ENCODE results near the gene RNF128. TPM values are rescaled to one million over a fixed set of nuclear protein-coding genes. Genes with fewer than 3 reads are reported as not detected.

Gene RNF128, protein sequence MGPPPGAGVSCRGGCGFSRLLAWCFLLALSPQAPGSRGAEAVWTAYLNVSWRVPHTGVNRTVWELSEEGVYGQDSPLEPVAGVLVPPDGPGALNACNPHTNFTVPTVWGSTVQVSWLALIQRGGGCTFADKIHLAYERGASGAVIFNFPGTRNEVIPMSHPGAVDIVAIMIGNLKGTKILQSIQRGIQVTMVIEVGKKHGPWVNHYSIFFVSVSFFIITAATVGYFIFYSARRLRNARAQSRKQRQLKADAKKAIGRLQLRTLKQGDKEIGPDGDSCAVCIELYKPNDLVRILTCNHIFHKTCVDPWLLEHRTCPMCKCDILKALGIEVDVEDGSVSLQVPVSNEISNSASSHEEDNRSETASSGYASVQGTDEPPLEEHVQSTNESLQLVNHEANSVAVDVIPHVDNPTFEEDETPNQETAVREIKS
- not detected in 2 replicates for total RNA-seq (2014; rRNA removed; shearing (Covaris generic))

GRCh38 chrX:106726485-106727437 lies at the start of gene RNF128:
Gene RNF128 (plus strand): TSS chrX:106726701. CDS start chrX:106726914, 213 bp downstream.
- no peak for DNase-seq
- Histone ChIP-seq H3K27ac (no peak within 1 kb of the TSS), H3K4me3 (no peak within 1 kb of the TSS), H3K4me1 (no peaks in the 10 kb centered on the region), H3K36me3 (no peaks in the 10 kb centered on the region), H3K9me3 (replicated peaks) (no peaks in the 10 kb centered on the region), H3K27me3 (no peaks in the 10 kb centered on the region)

GRCh38 chrX:106680716-106681115 lies 45.8 kb upstream of the RNF128 start:
- no peak for DNase-seq
- no peaks in the 10 kb centered on the region for H3K36me3 ChIP-seq
- no peaks in the 10 kb centered on the region for H3K9me3 ChIP-seq (replicated peaks)
- no peak overlapping the region for H3K27ac ChIP-seq
- H3K4me1 ChIP-seq: no peaks in the 10 kb centered on the region
- no peak overlapping the region for H3K4me3 ChIP-seq
- no peaks in the 10 kb centered on the region for H3K27me3 ChIP-seq

- DNase-seq: no peak
- Histone ChIP-seq H3K27ac (no peak overlapping the region), H3K9me3 (replicated peaks) (no peaks in the 10 kb centered on the region), H3K4me3 (no peak overlapping the region), H3K4me1 (no peaks in the 10 kb centered on the region), H3K27me3 (no peaks in the 10 kb centered on the region), H3K36me3 (no peaks in the 10 kb centered on the region)
Measured at GRCh38 chrX:106684207-106684606, 42.3 kb upstream of the RNF128 start.

DNA sequence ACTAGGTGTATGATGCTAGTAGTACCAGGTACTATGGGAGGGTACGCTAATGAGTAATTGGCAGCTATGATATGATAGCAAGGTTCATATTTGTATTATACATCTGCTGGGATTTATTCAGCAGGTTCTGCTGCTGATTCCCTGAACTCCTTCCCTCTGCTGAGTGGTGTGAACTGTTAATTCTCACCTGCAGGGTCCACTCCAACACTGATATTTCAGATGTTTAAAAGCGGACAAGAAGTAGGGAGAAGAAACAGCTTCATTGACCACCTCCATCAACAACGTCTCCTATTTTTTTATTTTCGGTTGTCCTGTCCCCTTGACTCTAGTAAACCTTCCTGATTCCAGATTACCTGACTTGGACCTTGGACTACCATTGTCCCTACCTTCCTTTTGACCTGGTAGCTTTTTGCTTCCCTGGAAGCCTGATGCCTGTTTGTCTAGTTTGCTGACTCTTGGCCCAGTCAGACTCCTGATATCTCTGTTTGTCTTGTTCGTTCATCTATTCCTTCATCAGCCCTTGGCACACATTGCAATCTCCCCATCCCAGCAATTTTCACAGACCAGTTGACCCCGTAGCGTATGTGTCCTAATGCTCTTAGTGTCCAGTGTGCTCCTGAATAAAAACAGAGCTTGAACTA lies 34.0 kb upstream of the RNF128 start:
- Histone ChIP-seq H3K4me3 (no peak overlapping the region), H3K9me3 (replicated peaks) (no peaks in the 10 kb centered on the region), H3K27me3 (no peaks in the 10 kb centered on the region), H3K27ac (no peak overlapping the region), H3K36me3 (no peaks in the 10 kb centered on the region), H3K4me1 (no peaks in the 10 kb centered on the region)
- DNase-seq: no peak

- no peak overlapping the region for H3K4me3 ChIP-seq
- H3K4me1 ChIP-seq: no peaks in the 10 kb centered on the region
- no peaks in the 10 kb centered on the region for H3K27me3 ChIP-seq
- no peaks in the 10 kb centered on the region for H3K36me3 ChIP-seq
- no peaks in the 10 kb centered on the region for H3K9me3 ChIP-seq (replicated peaks)
- no peak for DNase-seq
- no peak overlapping the region for H3K27ac ChIP-seq
Measured at GRCh38 chrX:106696502-106696901, 30.0 kb upstream of the RNF128 start.

DNA sequence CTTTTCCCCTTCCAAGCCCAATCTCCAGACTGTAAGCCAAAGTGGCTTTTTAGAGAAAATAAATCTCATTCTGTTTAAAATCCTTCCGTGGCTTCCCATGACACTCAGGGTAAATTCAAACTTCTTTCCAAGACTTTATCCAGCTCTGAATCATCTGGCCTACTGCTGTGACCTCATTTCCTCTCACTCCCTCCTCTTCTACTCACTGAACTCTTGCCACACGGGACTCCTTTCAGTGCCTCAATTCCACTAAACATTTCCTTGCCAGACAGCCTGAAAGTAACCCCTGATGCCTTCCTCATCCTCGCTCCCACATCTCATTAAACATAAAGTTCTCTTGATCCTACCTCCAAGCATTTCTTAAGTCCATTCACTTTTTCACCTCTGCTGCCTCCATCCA lies 27.8 kb upstream of the RNF128 start:
- H3K36me3 ChIP-seq: no peaks in the 10 kb centered on the region
- H3K27me3 ChIP-seq: no peaks in the 10 kb centered on the region
- H3K9me3 ChIP-seq (replicated peaks): no peaks in the 10 kb centered on the region
- no peak overlapping the region for H3K27ac ChIP-seq
- DNase-seq: no peak
- no peaks in the 10 kb centered on the region for H3K4me1 ChIP-seq
- H3K4me3 ChIP-seq: no peak overlapping the region

GRCh38 chrX:106702636-106703035 lies 23.9 kb upstream of the RNF128 start:
- Histone ChIP-seq H3K4me1 (no peaks in the 10 kb centered on the region), H3K27me3 (no peaks in the 10 kb centered on the region), H3K36me3 (no peaks in the 10 kb centered on the region), H3K9me3 (replicated peaks) (no peaks in the 10 kb centered on the region), H3K27ac (no peak overlapping the region), H3K4me3 (no peak overlapping the region)
- DNase-seq: no peak

DNA sequence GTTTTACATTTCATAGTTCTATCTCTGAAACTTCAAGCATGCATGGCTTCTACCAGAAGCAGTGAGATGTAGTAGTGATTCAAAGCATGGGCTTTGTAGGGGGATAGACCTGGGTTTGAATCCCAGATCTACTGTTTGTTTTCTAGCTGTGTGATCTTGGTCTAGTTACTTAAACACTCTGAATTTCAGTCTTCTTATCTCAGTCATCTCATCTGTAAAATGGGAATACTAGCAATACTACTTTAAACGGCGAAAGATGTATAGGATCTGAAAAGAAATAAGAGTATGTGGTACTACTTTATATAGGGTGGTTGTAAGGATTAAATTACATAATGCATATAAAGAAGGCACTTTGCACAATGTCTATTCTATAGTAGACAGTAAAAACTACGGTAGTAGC lies 20.0 kb upstream of the RNF128 start:
- no peak overlapping the region for H3K27ac ChIP-seq
- DNase-seq: no peak
- no peaks in the 10 kb centered on the region for H3K27me3 ChIP-seq
- no peaks in the 10 kb centered on the region for H3K9me3 ChIP-seq (replicated peaks)
- no peaks in the 10 kb centered on the region for H3K4me1 ChIP-seq
- H3K4me3 ChIP-seq: no peak overlapping the region
- H3K36me3 ChIP-seq: no peaks in the 10 kb centered on the region

DNA sequence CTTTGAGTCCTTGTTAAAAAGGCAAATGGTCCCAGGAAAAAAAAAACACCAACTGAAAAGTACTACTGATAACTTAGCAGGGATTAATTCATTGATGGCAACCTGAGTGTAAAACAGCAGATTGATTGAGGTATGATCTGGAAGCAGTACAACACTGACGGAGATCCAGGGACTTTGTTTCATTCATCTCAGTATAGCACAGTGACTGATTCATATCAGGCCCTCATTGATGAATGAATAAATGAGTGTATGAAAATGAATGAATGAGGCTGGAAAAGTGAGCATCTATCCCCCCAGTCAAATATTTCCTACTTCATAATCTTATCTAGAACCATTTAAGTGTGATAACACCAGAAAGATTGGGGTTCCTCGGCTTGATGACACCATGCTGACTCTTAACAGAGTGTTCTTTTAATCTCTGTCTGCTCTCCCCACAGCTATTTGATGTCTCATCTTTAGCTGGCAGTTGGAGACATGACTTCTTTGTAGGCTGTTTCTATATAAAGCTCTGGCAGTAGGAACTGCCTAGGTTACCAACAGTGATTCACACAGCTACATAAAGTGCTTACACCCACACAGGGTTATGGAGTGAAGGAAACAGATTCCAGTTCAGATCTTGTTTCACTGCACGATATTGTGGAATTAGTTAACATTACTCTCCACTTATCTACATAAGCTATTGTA lies 18.6 kb upstream of the RNF128 start:
- Histone ChIP-seq H3K4me3 (no peak overlapping the region), H3K27ac (no peak overlapping the region), H3K9me3 (replicated peaks) (no peaks in the 10 kb centered on the region), H3K27me3 (no peaks in the 10 kb centered on the region), H3K4me1 (no peaks in the 10 kb centered on the region), H3K36me3 (no peaks in the 10 kb centered on the region)
- peak in 1 of 2 experiments; percentile 0 for DNase-seq

GRCh38 chrX:106710771-106711170 lies 15.7 kb upstream of the RNF128 start:
- H3K27me3 ChIP-seq: no peaks in the 10 kb centered on the region
- no peaks in the 10 kb centered on the region for H3K9me3 ChIP-seq (replicated peaks)
- H3K4me3 ChIP-seq: no peak overlapping the region
- no peak overlapping the region for H3K27ac ChIP-seq
- H3K4me1 ChIP-seq: no peaks in the 10 kb centered on the region
- DNase-seq: no peak
- H3K36me3 ChIP-seq: no peaks in the 10 kb centered on the region

DNA sequence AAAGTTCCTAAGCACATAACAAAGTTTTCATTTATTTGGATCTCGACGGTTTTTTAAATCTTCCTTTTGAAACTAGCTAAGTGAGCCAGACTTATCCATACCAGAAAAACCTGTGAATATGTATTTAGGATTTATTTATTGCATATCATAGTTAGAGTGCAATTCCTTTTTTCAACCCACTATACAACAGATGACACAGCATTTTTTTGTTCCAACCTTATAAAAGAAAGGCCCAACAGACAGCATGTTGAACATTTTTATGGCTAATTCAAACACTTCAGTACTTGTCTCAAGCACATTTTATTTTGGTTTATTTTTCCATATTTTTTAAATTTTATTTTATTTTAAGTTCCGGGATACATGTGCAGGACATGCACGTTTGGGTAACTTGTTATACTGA lies 15.1 kb upstream of the RNF128 start:
- no peak overlapping the region for H3K27ac ChIP-seq
- H3K4me1 ChIP-seq: no peaks in the 10 kb centered on the region

GRCh38 chrX:106716004-106716403 lies 10.5 kb upstream of the RNF128 start:
- no peaks in the 10 kb centered on the region for H3K36me3 ChIP-seq
- no peak overlapping the region for H3K4me3 ChIP-seq
- no peaks in the 10 kb centered on the region for H3K9me3 ChIP-seq (replicated peaks)
- H3K4me1 ChIP-seq: no peaks in the 10 kb centered on the region
- no peak for DNase-seq
- no peaks in the 10 kb centered on the region for H3K27me3 ChIP-seq
- no peak overlapping the region for H3K27ac ChIP-seq

More for the DNA sequence above, 15.1 kb upstream of the RNF128 start:
- no peak for DNase-seq
- Histone ChIP-seq H3K36me3 (no peaks in the 10 kb centered on the region), H3K27me3 (no peaks in the 10 kb centered on the region), H3K9me3 (replicated peaks) (no peaks in the 10 kb centered on the region), H3K4me3 (no peak overlapping the region)

DNA sequence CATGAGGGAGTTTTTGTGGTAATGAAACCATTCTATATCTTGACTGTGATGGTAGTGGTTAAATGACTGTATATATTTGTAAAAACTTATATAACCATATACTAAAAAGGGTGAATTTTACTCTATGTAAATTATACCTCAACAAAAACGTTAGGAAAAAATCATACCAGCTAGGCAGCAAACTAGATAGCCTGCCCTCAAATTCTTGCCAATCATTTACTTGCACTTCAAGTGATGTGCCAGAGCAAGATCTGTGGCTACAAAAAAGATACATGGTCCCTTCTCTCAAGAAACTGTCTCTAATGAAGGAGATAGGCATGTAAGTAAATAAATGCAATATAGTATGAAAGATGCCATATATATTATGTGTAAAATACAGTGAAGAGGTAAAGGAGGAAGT lies 10.0 kb upstream of the RNF128 start:
- no peaks in the 10 kb centered on the region for H3K36me3 ChIP-seq
- H3K27me3 ChIP-seq: no peaks in the 10 kb centered on the region
- H3K27ac ChIP-seq: no peak overlapping the region
- H3K4me1 ChIP-seq: no peaks in the 10 kb centered on the region
- no peak for DNase-seq
- no peak overlapping the region for H3K4me3 ChIP-seq
- H3K9me3 ChIP-seq (replicated peaks): no peaks in the 10 kb centered on the region

DNA sequence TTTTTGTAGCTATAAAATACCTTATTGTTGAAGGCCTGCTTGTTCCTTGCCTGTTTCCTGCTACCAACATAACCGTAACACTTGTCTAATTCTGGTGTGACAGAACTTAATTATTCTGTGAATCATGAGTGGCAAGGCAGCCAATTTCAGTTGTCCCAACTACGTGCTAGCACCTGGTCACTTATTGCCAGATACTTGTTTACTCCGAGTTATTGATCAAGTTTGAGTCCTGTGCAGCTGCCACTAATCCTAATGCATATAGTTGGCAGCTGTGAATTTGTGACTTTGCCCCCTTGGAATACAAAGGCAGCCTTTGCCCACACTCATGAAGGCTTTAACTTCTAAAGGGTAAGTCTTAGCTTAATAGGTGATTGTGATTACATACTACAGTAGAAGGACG lies 7.8 kb upstream of the RNF128 start:
- H3K36me3 ChIP-seq: no peaks in the 10 kb centered on the region
- no peak overlapping the region for H3K27ac ChIP-seq
- no peaks in the 10 kb centered on the region for H3K4me1 ChIP-seq
- H3K27me3 ChIP-seq: no peaks in the 10 kb centered on the region
- no peak overlapping the region for H3K4me3 ChIP-seq
- no peak for DNase-seq
- no peaks in the 10 kb centered on the region for H3K9me3 ChIP-seq (replicated peaks)

Measured in SJCRH30 (cell line).